Measurements from ENCODE around the gene OVCA2.
A peak's percentile ranks its signal among the peaks of the same experiment; 100 is the strongest.

The OVCA2 gene

GRCh38 chr17:2016494-2016893 is 25.3 kb upstream of the OVCA2 start:
- H3K4me1 ChIP-seq (ENCODE audit: control insufficient read depth in 1 of 2, insufficient read depth in 2 of 2, low read length in 2 of 2): peaks cover 0 to 2% of the 10 kb centered on the region in 2 donors
- no peak overlapping the region for H3K27ac ChIP-seq (ENCODE audit: low read length)
- H3K4me3 ChIP-seq (ENCODE audit: low read depth in 1 of 2, low read length in 2 of 2): no peak overlapping the region
- peaks cover 5% of the 10 kb centered on the region for H3K27me3 ChIP-seq (ENCODE audit: low read depth, low read length)
- no peaks in the 10 kb centered on the region for H3K36me3 ChIP-seq (ENCODE audit: control insufficient read depth in 1 of 2, insufficient read depth in 2 of 2, low read length in 2 of 2)
- H3K9me3 ChIP-seq (ENCODE audit: control insufficient read depth in 1 of 2, low read length in 2 of 2): no peaks in the 10 kb centered on the region

DNA sequence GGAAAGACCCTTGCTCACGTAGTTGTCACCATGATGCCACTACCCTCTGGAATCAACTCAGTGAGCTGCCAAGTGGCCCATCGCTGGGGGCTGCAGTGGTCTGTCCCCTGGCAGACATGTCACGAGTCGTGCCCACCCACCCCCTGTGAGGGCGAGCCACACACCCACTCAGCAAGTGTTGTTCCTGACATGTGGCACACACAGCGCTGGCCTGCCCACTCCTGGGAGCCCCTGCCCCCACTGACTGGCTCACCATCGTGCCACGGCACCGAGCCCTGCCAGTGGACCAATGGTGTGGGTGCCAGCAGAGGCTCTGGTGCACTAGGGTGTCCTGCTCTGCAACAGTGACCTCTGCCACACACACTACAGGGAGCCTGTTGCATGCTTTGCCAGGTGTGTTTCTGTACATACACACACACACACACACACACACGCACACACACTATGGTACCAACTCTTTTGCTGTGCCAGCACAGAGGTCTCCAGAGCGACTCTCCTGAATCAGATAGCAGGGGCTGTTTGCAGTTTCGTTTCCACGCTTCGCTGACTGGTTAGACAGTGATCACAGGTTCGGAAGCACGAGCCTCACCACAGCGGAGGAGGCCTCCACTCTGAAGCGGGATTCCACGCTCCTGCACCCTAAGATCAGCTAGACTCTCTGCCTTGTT is 24.4 kb upstream of the OVCA2 start:
- Histone ChIP-seq H3K9me3 (ENCODE audit: control insufficient read depth in 1 of 2, low read length in 2 of 2) (no peaks in the 10 kb centered on the region), H3K27ac (ENCODE audit: low read length) (no peak overlapping the region), H3K4me1 (ENCODE audit: control insufficient read depth in 1 of 2, insufficient read depth in 2 of 2, low read length in 2 of 2) (no peaks in the 10 kb centered on the region), H3K36me3 (ENCODE audit: control insufficient read depth in 1 of 2, insufficient read depth in 2 of 2, low read length in 2 of 2) (no peaks in the 10 kb centered on the region), H3K27me3 (ENCODE audit: low read depth, low read length) (peaks cover 5% of the 10 kb centered on the region), H3K4me3 (ENCODE audit: low read depth in 1 of 2, low read length in 2 of 2) (no peak overlapping the region)

- Histone ChIP-seq H3K9me3 (ENCODE audit: control insufficient read depth in 1 of 2, low read length in 2 of 2) (no peaks in the 10 kb centered on the region), H3K27me3 (ENCODE audit: low read depth, low read length) (peaks cover 5% of the 10 kb centered on the region), H3K4me1 (ENCODE audit: control insufficient read depth in 1 of 2, insufficient read depth in 2 of 2, low read length in 2 of 2) (peaks cover 0 to 5% of the 10 kb centered on the region in 2 donors), H3K4me3 (ENCODE audit: low read depth in 1 of 2, low read length in 2 of 2) (no peak overlapping the region), H3K36me3 (ENCODE audit: control insufficient read depth in 1 of 2, insufficient read depth in 2 of 2, low read length in 2 of 2) (no peaks in the 10 kb centered on the region), H3K27ac (ENCODE audit: low read length) (no peak overlapping the region)
These were observed 22.9 kb upstream of the OVCA2 start for GRCh38 chr17:2018716-2019510.

DNA sequence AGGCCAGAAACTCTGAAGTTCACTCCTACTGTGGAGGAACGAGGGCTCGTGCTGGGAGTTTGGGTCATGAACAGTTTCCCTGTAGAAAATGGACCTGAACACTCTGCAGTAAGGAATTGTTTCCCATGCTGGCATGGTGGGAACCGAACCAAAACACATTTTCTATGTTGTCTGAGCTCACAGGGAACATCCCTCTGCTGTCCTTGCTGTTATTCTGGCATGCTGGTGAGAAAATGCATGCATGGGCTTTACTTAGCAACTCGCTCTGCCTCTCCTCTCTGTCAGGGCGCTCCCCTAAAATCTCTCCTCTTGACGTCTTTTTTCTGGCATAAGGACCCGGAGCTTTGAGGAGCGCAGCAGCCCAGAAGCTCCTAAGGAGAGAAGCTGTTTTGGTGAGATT is 22.1 kb upstream of the OVCA2 start:
- Histone ChIP-seq H3K27ac (ENCODE audit: low read length) (no peak overlapping the region), H3K4me1 (ENCODE audit: control insufficient read depth in 1 of 2, insufficient read depth in 2 of 2, low read length in 2 of 2) (peaks cover 0 to 13% of the 10 kb centered on the region in 2 donors), H3K9me3 (ENCODE audit: control insufficient read depth in 1 of 2, low read length in 2 of 2) (no peaks in the 10 kb centered on the region), H3K27me3 (ENCODE audit: low read depth, low read length) (peaks cover 5% of the 10 kb centered on the region), H3K36me3 (ENCODE audit: control insufficient read depth in 1 of 2, insufficient read depth in 2 of 2, low read length in 2 of 2) (no peaks in the 10 kb centered on the region), H3K4me3 (ENCODE audit: low read depth in 1 of 2, low read length in 2 of 2) (no peak overlapping the region)

DNA sequence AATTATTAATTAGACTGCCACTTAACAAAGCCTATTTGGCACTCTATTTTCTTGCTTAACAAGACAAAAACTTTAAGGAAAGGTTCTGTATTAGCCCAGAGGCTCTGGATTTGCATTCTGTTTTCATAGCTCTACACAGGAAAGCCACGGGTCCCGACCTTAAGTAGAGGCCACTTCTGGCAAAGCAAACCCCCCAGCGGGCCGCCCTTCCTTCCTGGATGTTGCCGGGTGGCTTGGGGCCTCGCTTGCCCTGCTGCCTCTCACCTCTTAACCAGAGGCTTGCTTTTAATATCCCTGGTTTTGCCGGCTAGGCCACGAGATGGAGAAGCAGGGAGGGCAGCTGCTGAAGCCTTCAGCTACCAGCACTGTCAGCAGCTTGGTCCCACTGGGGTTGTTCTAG is 21.1 kb upstream of the OVCA2 start:
- H3K36me3 ChIP-seq (ENCODE audit: control insufficient read depth in 1 of 2, insufficient read depth in 2 of 2, low read length in 2 of 2): no peaks in the 10 kb centered on the region

DNA sequence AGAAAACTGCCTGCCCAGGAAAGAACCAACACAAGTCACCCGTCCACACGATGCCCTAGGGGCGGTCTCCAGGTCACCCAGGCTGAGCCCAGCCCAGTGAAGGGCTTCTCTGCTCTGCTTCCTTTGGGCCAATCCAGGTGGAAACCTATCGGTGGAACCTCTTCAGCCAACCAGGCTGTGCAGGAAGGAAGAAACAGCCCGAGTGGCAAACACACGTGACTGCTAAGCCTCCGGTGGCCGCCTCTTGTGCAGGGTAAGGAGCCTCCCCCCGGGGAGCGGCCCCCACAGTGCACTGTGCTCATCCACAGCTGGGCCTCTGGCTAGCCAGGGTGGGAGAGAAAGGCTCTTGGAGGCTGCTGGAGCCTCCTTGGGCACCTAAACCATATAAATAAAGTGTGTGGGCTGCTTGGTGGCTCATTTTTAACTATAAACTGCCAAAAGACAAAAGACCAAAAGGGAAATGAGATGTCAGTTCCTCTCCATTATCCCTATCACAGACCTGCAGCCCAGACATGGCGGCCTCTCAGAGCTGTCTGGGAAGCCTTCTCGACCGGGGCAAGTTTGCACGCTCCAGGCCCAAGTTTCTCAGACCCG is 19.1 kb upstream of the OVCA2 start:
- Histone ChIP-seq H3K27ac (ENCODE audit: low read length) (no peak overlapping the region), H3K4me3 (ENCODE audit: low read depth in 1 of 2, low read length in 2 of 2) (no peak overlapping the region), H3K9me3 (ENCODE audit: control insufficient read depth in 1 of 2, low read length in 2 of 2) (no peaks in the 10 kb centered on the region), H3K36me3 (ENCODE audit: control insufficient read depth in 1 of 2, insufficient read depth in 2 of 2, low read length in 2 of 2) (no peaks in the 10 kb centered on the region), H3K4me1 (ENCODE audit: control insufficient read depth in 1 of 2, insufficient read depth in 2 of 2, low read length in 2 of 2) (peaks cover 0 to 25% of the 10 kb centered on the region in 2 donors), H3K27me3 (ENCODE audit: low read depth, low read length) (peaks cover 1% of the 10 kb centered on the region)

More for the DNA sequence above, 21.1 kb upstream of the OVCA2 start:
- Histone ChIP-seq H3K9me3 (ENCODE audit: control insufficient read depth in 1 of 2, low read length in 2 of 2) (no peaks in the 10 kb centered on the region), H3K4me1 (ENCODE audit: control insufficient read depth in 1 of 2, insufficient read depth in 2 of 2, low read length in 2 of 2) (peaks cover 0 to 23% of the 10 kb centered on the region in 2 donors), H3K27me3 (ENCODE audit: low read depth, low read length) (peaks cover 5% of the 10 kb centered on the region), H3K4me3 (ENCODE audit: low read depth in 1 of 2, low read length in 2 of 2) (no peak overlapping the region), H3K27ac (ENCODE audit: low read length) (no peak overlapping the region)

DNA sequence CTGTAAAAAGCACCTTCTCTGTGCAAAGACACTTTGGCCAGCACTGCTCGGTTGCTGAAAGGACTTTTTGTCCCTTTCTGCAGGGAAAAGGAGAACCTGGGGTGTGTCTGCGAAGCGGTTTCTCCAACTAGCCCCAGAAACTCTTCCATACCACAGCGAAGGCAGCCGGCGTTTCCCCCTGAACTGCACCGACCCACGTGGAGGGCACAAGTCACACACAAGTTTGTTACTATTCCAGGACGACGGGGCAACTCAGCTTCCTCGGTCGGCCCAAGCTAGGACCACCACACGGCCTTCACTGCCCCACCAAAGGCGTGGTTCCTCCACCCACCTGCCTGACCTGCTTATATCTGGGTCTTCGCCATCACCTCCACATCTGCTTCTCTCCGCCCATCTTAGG is 18.6 kb upstream of the OVCA2 start:
- Histone ChIP-seq H3K4me3 (ENCODE audit: low read depth in 1 of 2, low read length in 2 of 2) (no peak overlapping the region), H3K4me1 (ENCODE audit: control insufficient read depth in 1 of 2, insufficient read depth in 2 of 2, low read length in 2 of 2) (peaks cover 0 to 25% of the 10 kb centered on the region in 2 donors)

DNA sequence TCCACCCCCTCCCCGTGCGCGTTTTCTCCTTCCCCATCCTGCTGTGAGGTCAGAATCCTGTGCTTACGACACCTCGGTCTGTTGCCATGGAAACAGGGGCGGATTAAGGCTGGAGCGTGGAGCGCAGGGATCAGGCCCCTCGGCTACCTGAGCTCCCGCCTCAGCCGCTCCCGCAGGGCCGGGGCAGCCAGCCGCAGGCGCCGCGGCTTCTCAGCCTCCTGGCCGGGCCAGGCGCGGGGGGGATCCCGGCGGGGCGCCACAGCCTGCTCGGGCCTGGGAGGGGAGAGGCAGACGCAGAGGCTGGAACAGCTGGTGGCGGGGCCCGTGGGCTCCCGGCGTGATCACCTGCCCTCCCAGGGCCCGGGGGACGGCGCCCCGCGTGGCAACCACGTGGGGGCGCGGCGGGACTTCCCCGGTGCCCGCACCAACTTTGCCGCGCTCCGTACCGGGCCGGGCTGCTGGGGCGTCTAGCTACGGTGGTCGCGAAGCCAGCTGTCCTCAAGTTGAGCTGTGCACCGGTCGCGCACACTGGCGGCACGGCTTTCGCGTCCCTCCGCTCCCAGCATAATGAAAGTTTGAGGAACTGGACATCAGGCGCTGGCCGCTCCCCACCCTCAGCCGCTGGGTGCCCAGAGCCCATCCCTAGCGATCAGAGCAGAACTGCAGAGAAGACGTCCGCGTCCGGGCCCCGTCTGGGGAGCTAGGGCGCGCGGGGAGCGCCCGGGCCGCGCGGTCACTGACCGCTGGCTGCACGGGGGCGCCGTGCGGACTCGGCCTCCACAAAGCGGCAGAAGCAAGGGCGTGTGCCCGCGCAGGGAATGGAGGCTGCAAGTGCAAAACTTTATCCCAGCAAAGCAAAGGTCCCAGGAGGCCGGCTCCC is 17.9 kb upstream of the OVCA2 start:
- Histone ChIP-seq H3K27ac (ENCODE audit: low read length) (no peak overlapping the region), H3K36me3 (ENCODE audit: control insufficient read depth in 1 of 2, insufficient read depth in 2 of 2, low read length in 2 of 2) (no peaks in the 10 kb centered on the region), H3K27me3 (ENCODE audit: low read depth, low read length) (peaks cover 8% of the 10 kb centered on the region), H3K4me3 (ENCODE audit: low read depth in 1 of 2, low read length in 2 of 2) (peak overlapping the region; percentile 30 to 73), H3K9me3 (ENCODE audit: control insufficient read depth in 1 of 2, low read length in 2 of 2) (no peaks in the 10 kb centered on the region), H3K4me1 (ENCODE audit: control insufficient read depth in 1 of 2, insufficient read depth in 2 of 2, low read length in 2 of 2) (peaks cover 0 to 25% of the 10 kb centered on the region in 2 donors)

More for the DNA sequence above, 18.6 kb upstream of the OVCA2 start:
- H3K9me3 ChIP-seq (ENCODE audit: control insufficient read depth in 1 of 2, low read length in 2 of 2): no peaks in the 10 kb centered on the region
- H3K36me3 ChIP-seq (ENCODE audit: control insufficient read depth in 1 of 2, insufficient read depth in 2 of 2, low read length in 2 of 2): no peaks in the 10 kb centered on the region
- no peak overlapping the region for H3K27ac ChIP-seq (ENCODE audit: low read length)
- peaks cover 2% of the 10 kb centered on the region for H3K27me3 ChIP-seq (ENCODE audit: low read depth, low read length)

GRCh38 chr17:2024572-2025219 is 17.1 kb upstream of the OVCA2 start:
- Histone ChIP-seq H3K4me3 (ENCODE audit: low read depth in 1 of 2, low read length in 2 of 2) (peak overlapping the region; percentile 30 to 73), H3K27me3 (ENCODE audit: low read depth, low read length) (peaks cover 10% of the 10 kb centered on the region), H3K9me3 (ENCODE audit: control insufficient read depth in 1 of 2, low read length in 2 of 2) (no peaks in the 10 kb centered on the region), H3K36me3 (ENCODE audit: control insufficient read depth in 1 of 2, insufficient read depth in 2 of 2, low read length in 2 of 2) (no peaks in the 10 kb centered on the region), H3K4me1 (ENCODE audit: control insufficient read depth in 1 of 2, insufficient read depth in 2 of 2, low read length in 2 of 2) (peaks cover 0 to 28% of the 10 kb centered on the region in 2 donors), H3K27ac (ENCODE audit: low read length) (no peak overlapping the region)

DNA sequence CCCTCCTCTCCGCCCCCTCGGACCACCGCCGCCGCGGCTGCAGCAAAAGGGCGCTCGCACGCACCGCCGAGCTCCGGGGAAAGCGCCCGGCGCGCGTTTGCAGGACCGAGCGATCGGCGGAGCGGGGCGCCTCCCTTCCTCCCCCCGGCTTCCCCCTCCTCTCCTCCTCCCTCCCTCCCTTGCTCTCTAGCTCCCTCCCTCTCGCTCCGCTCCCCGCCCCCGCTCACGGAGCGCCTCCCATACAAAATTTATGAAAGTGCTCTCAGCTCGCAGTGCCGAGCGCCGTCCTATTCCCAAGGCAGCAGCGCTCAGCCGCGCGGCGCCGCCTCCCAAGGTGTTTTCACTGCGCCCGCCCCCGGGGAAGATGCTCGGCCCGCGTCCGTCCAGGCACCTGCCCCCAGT is 16.6 kb upstream of the OVCA2 start, which contains the start of gene RTN4RL1:
Gene RTN4RL1 (minus strand): TSS at position 115 of the 402 bp plus-strand sequence. CDS start 469 bp downstream, outside the sequence.
- H3K27ac ChIP-seq (ENCODE audit: low read length): no peak within 1 kb of the TSS
- H3K27me3 ChIP-seq (ENCODE audit: low read depth, low read length): peaks cover 10% of the 10 kb centered on the region
- peak within 1 kb of the TSS; percentile 33 to 73 for H3K4me3 ChIP-seq (ENCODE audit: low read depth in 1 of 2, low read length in 2 of 2)
- H3K36me3 ChIP-seq (ENCODE audit: control insufficient read depth in 1 of 2, insufficient read depth in 2 of 2, low read length in 2 of 2): no peaks in the 10 kb centered on the region
- no peaks in the 10 kb centered on the region for H3K9me3 ChIP-seq (ENCODE audit: control insufficient read depth in 1 of 2, low read length in 2 of 2)
- H3K4me1 ChIP-seq (ENCODE audit: control insufficient read depth in 1 of 2, insufficient read depth in 2 of 2, low read length in 2 of 2): peaks cover 0 to 30% of the 10 kb centered on the region in 2 donors

All from muscle layer of duodenum (tissue), 2 donors.